Measurements from ENCODE around the gene RFC5. TPM values are rescaled to one million over a fixed set of nuclear protein-coding genes. Genes with fewer than 3 reads are reported as not detected.
A peak's percentile ranks its signal among the peaks of the same experiment; 100 is the strongest.

The RFC5 gene
- total and polyA plus RNA-seq, 2 of the 13 experiments (the other 11 are each of a cell fraction or from before 2014, with no cell fraction given), result 16.8 to 51.4 TPM

DNA sequence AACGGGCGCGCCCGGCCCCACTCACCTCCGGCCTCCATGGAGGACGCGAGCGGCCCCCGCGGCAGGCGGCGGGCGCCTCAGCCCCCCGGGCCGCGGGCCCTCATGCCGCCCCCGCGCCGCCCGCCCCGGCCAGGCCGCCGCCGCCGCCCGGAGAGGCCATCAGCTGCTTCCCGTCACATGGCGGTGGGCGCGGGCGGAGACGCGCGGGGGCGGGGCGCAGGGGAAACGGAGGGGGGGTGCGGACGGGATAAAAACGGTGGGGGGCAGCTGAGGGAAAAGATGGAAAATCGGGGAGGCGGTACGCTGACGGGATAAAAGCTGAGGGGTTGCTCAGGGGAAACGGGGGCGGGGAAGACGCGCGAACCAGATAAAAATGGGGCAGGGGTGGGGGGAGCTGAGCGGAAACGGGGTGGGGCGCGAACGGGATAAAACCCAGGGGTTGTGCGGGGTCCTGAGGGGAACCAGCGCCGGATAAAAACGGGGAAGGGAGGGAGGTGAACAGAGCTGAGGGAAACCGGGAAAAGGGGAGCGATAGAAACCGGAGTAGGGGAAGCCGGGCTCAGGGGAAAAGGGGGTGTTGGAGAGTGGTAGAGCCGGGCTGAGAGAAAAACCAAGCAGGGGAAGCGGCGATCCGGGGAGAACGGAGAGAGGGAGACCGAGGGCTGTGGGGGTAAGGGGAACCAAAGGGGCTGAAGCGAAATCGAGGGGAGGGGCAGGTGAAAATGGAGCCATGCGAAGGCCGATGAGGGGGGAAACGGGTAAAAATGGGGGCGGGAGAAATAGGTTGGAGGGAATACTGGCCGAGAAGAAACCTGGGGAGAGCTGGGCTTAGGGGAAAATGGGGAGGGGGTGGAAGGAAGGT lies 44.7 kb downstream of the RFC5 start, which contains the start of gene WSB2 (continued):
- TF ChIP-seq CREB1 (IDR thresholded peaks at IDR 0.05) (no peak), CREB1 (CRISPR knock-in tag; IDR thresholded peaks at IDR 0.05) (no peak), RFX3 (CRISPR knock-in tag; IDR thresholded peaks at IDR 0.05) (no peak), AKAP8 (CRISPR knock-in tag; IDR thresholded peaks at IDR 0.05) (no peak), MXI1 (IDR thresholded peaks at IDR 0.05; ENCODE audit: borderline replicate concordance, low read depth, low read length) (no peak), SPEN (CRISPR knock-in tag; IDR thresholded peaks at IDR 0.05; ENCODE audit: low read depth) (0 out of 2 replicates have a peak, but pooled peaks have one; percentile 28), GABPA (IDR thresholded peaks at IDR 0.05; ENCODE audit: low read depth, low read length) (peak; percentile 30; the same call in 1 of the 2 replicates), GABPA (CRISPR knock-in tag; IDR thresholded peaks at IDR 0.05; ENCODE audit: low read depth) (peak; percentile 36; the same call in 1 of the 2 replicates), TCF7L2 (IDR thresholded peaks at IDR 0.05; ENCODE audit: low read depth, low read length) (no peak), ZNF44 (CRISPR knock-in tag; IDR thresholded peaks at IDR 0.05) (no peak), FOXO1 (CRISPR knock-in tag; IDR thresholded peaks at IDR 0.05) (no peak), PTBP1 (IDR thresholded peaks at IDR 0.05; ENCODE audit: low read depth, low read length, poor library complexity, severe bottlenecking) (no peak), MAFG (CRISPR knock-in tag; IDR thresholded peaks at IDR 0.05) (no peak), MED8 (CRISPR knock-in tag; IDR thresholded peaks at IDR 0.05; ENCODE audit: insufficient replicate concordance) (no peak), MAFF (IDR thresholded peaks at IDR 0.05; ENCODE audit: low read depth, low read length) (no peak), SYNCRIP (IDR thresholded peaks at IDR 0.05; ENCODE audit: insufficient read depth, low read depth, low read length) (no peak)
- TF ChIP-seq, protein P1, sequence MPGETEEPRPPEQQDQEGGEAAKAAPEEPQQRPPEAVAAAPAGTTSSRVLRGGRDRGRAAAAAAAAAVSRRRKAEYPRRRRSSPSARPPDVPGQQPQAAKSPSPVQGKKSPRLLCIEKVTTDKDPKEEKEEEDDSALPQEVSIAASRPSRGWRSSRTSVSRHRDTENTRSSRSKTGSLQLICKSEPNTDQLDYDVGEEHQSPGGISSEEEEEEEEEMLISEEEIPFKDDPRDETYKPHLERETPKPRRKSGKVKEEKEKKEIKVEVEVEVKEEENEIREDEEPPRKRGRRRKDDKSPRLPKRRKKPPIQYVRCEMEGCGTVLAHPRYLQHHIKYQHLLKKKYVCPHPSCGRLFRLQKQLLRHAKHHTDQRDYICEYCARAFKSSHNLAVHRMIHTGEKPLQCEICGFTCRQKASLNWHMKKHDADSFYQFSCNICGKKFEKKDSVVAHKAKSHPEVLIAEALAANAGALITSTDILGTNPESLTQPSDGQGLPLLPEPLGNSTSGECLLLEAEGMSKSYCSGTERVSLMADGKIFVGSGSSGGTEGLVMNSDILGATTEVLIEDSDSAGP (CRISPR knock-in tag; IDR thresholded peaks at IDR 0.05; ENCODE audit: borderline replicate concordance), result no peak
- TF ChIP-seq, protein P2, sequence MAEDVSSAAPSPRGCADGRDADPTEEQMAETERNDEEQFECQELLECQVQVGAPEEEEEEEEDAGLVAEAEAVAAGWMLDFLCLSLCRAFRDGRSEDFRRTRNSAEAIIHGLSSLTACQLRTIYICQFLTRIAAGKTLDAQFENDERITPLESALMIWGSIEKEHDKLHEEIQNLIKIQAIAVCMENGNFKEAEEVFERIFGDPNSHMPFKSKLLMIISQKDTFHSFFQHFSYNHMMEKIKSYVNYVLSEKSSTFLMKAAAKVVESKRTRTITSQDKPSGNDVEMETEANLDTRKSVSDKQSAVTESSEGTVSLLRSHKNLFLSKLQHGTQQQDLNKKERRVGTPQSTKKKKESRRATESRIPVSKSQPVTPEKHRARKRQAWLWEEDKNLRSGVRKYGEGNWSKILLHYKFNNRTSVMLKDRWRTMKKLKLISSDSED (CRISPR knock-in tag; IDR thresholded peaks at IDR 0.05), result no peak
- TF ChIP-seq, protein P3, sequence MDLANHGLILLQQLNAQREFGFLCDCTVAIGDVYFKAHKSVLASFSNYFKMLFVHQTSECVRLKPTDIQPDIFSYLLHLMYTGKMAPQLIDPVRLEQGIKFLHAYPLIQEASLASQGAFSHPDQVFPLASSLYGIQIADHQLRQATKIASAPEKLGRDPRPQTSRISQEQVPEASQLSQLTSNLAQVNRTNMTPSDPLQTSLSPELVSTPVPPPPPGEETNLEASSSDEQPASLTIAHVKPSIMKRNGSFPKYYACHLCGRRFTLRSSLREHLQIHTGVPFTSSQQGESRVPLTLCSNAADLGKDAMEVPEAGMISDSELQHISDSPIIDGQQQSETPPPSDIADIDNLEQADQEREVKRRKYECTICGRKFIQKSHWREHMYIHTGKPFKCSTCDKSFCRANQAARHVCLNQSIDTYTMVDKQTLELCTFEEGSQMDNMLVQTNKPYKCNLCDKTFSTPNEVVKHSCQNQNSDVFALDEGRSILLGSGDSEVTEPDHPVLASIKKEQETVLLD (CRISPR knock-in tag; IDR thresholded peaks at IDR 0.05; ENCODE audit: low read depth), result no peak
- TF ChIP-seq, protein P4, sequence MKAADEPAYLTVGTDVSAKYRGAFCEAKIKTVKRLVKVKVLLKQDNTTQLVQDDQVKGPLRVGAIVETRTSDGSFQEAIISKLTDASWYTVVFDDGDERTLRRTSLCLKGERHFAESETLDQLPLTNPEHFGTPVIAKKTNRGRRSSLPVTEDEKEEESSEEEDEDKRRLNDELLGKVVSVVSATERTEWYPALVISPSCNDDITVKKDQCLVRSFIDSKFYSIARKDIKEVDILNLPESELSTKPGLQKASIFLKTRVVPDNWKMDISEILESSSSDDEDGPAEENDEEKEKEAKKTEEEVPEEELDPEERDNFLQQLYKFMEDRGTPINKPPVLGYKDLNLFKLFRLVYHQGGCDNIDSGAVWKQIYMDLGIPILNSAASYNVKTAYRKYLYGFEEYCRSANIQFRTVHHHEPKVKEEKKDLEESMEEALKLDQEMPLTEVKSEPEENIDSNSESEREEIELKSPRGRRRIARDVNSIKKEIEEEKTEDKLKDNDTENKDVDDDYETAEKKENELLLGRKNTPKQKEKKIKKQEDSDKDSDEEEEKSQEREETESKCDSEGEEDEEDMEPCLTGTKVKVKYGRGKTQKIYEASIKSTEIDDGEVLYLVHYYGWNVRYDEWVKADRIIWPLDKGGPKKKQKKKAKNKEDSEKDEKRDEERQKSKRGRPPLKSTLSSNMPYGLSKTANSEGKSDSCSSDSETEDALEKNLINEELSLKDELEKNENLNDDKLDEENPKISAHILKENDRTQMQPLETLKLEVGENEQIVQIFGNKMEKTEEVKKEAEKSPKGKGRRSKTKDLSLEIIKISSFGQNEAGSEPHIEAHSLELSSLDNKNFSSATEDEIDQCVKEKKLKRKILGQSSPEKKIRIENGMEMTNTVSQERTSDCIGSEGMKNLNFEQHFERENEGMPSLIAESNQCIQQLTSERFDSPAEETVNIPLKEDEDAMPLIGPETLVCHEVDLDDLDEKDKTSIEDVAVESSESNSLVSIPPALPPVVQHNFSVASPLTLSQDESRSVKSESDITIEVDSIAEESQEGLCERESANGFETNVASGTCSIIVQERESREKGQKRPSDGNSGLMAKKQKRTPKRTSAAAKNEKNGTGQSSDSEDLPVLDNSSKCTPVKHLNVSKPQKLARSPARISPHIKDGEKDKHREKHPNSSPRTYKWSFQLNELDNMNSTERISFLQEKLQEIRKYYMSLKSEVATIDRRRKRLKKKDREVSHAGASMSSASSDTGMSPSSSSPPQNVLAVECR (CRISPR knock-in tag; IDR thresholded peaks at IDR 0.05; ENCODE audit: borderline replicate concordance), result 0 out of 2 replicates have a peak, but pooled peaks have one; percentile 29
